H1 (cell line): ENCODE results near the gene MACROD2. TPM values are rescaled to one million over a fixed set of nuclear protein-coding genes. Genes with fewer than 3 reads are reported as not detected.

Source experiments
- CTCF ChIA-PET: fragments of 300-600 bp; sonication (Branson Sonifier 250); formaldehyde crosslinking; loops from one replicate; lab custom pipeline; 2021; ENCODE audit not compliant: partially characterized antibody; lab: Charles Lee
- POLR2A ChIA-PET: fragments of 300-600 bp; sonication (Branson Sonifier 250); formaldehyde crosslinking; loops from one replicate; lab custom pipeline; 2021; ENCODE audit warnings: inconsistent platforms; ENCODE audit not compliant: partially characterized antibody; lab: Charles Lee
- DNase-seq, 2 experiments: peaks; one replicate each; pipeline versions ENCODE4 v3.0.0 to v3.0.0-alpha.2; 2010 to 2022; ENCODE audit warnings: low spot score in 2 of 2, low read depth in 1 of 2, mixed read lengths in 1 of 2
- FAIRE-seq: peaks from 2 replicates; lab custom pipeline; 2011; peaks lifted over from hg19 to GRCh38; lab: Jason Lieb, UNC
- H2AFZ ChIP-seq: 2 replicates; pipeline ENCODE4 v1.8.1; 2012; ENCODE audit warnings: low read length, inconsistent platforms
- H2AK5ac ChIP-seq: 2 replicates; pipeline ENCODE4 v1.6.1; 2013; ENCODE audit warnings: low read depth, low read length
- H2BK120ac ChIP-seq: replicated peaks from 2 replicates; pipeline ENCODE3; 2013; ENCODE audit warnings: low read depth, low read length, inconsistent platforms
- H2BK12ac ChIP-seq: 2 replicates; pipeline ENCODE4 v1.6.1; 2013; ENCODE audit warnings: low read depth, low read length
- H2BK15ac ChIP-seq: 2 replicates; pipeline ENCODE4 v1.6.1; 2013; ENCODE audit warnings: low read length
- H2BK20ac ChIP-seq: 2 replicates; pipeline ENCODE4 v1.6.1; 2013; ENCODE audit warnings: low read length
- H2BK5ac ChIP-seq: 2 replicates; pipeline ENCODE4 v1.6.1; 2013; ENCODE audit warnings: low read depth, low read length
- H3K14ac ChIP-seq: 2 replicates; pipeline ENCODE4 v1.6.1; 2013; ENCODE audit warnings: inconsistent platforms; ENCODE audit not compliant: insufficient read length
- H3K18ac ChIP-seq: 2 replicates; pipeline ENCODE4 v1.6.1; 2013; ENCODE audit warnings: low read length; ENCODE audit errors: extremely low read depth
- H3K23ac ChIP-seq: 2 replicates; pipeline ENCODE4 v1.6.1; 2013; ENCODE audit warnings: inconsistent platforms; ENCODE audit not compliant: insufficient read length
- H3K23me2 ChIP-seq: 2 replicates; pipeline ENCODE4 v1.6.1; 2013; ENCODE audit warnings: low read depth, low read length
- H3K27ac ChIP-seq: 2 replicates; pipeline ENCODE4 v1.6.1; 2011; ENCODE audit warnings: low read depth, low read length, inconsistent platforms
- H3K27me3 ChIP-seq, 4 experiments: replicated peaks in 1 of 4; 1 replicate in 1 of 4; 2 replicates in 3 of 4; pipeline versions ENCODE4 v1.6.1 to v1.8.1; 2011 to 2013; ENCODE audit warnings: low read length in 3 of 4, mild to moderate bottlenecking in 3 of 4, inconsistent platforms in 2 of 4, mixed read lengths in 2 of 4, moderate library complexity in 1 of 4; ENCODE audit not compliant: control insufficient read depth in 3 of 4, insufficient read depth in 3 of 4; ENCODE audit errors: extremely low read depth in 1 of 4
- H3K36me3 ChIP-seq, 4 experiments: 2 replicates each; pipeline versions ENCODE4 v1.6.1 to v1.8.1; 2011 to 2013; ENCODE audit warnings: mild to moderate bottlenecking in 4 of 4, low read length in 3 of 4, moderate library complexity in 2 of 4, control low read depth in 1 of 4, inconsistent platforms in 1 of 4; ENCODE audit not compliant: insufficient read depth in 4 of 4, control insufficient read depth in 2 of 4
- H3K4ac ChIP-seq: replicated peaks from 2 replicates; pipeline ENCODE3; 2013; ENCODE audit warnings: low read length, low read depth, mixed read lengths, inconsistent platforms; ENCODE audit not compliant: insufficient read length
- H3K4me1 ChIP-seq, 4 experiments: replicated peaks in 1 of 4; 1 replicate in 1 of 4; 2 replicates in 3 of 4; pipeline versions ENCODE4 v1.6.1 to v1.8.1; 2011 to 2013; ENCODE audit warnings: low read length in 3 of 4, inconsistent platforms in 2 of 4, mixed read lengths in 1 of 4; ENCODE audit not compliant: insufficient read depth in 4 of 4, control insufficient read depth in 3 of 4
- H3K4me2 ChIP-seq, 2 experiments: 2 replicates each; pipeline versions ENCODE4 v1.6.1 to v1.8.1; 2011 to 2013; ENCODE audit warnings: low read depth in 2 of 2, low read length in 2 of 2, control low read depth in 1 of 2, inconsistent platforms in 1 of 2, mild to moderate bottlenecking in 1 of 2; ENCODE audit not compliant: insufficient read depth in 1 of 2
- H3K4me3 ChIP-seq, 4 experiments: fragments of 200-600, 300-600 bp in 1 of 4; sonication (generic), shearing (Covaris generic), sonication (Bioruptor Twin) in 1 of 4; 2 replicates each; pipeline versions ENCODE4 v1.5.1 to v1.8.1; 2011 to 2016; ENCODE audit warnings: low read length in 4 of 4, low read depth in 3 of 4, control low read depth in 2 of 4, inconsistent platforms in 2 of 4, mild to moderate bottlenecking in 2 of 4, mixed read lengths in 1 of 4, moderate library complexity in 1 of 4; ENCODE audit not compliant: insufficient read depth in 2 of 4; ENCODE audit errors: extremely low read depth in 1 of 4
- H3K56ac ChIP-seq: replicated peaks from 2 replicates; pipeline ENCODE3; 2013; ENCODE audit warnings: low read depth, mild to moderate bottlenecking, mixed read lengths, low read length, inconsistent platforms; ENCODE audit not compliant: insufficient read length
- H3K79me1 ChIP-seq: 2 replicates; pipeline ENCODE4 v1.6.1; 2013; ENCODE audit warnings: low read depth, low read length, control low read depth
- H3K79me2 ChIP-seq, 2 experiments: 2 replicates each; pipeline versions ENCODE4 v1.6.1 to v1.8.1; 2012 to 2013; ENCODE audit warnings: low read length in 2 of 2, mild to moderate bottlenecking in 2 of 2, inconsistent platforms in 1 of 2; ENCODE audit not compliant: insufficient read depth in 2 of 2, control insufficient read depth in 1 of 2
- H3K9ac ChIP-seq, 4 experiments: replicated peaks in 1 of 4; 1 replicate in 1 of 4; 2 replicates in 3 of 4; pipeline versions ENCODE4 v1.6.1 to v1.8.1; 2011 to 2013; ENCODE audit warnings: low read depth in 3 of 4, low read length in 3 of 4, control low read depth in 2 of 4, mild to moderate bottlenecking in 2 of 4, moderate library complexity in 2 of 4, inconsistent platforms in 1 of 4; ENCODE audit errors: extremely low read depth in 1 of 4
- H3K9me3 ChIP-seq, 2 experiments: 2 replicates each; pipeline versions ENCODE4 v1.6.1 to v1.8.1; 2012 to 2013; ENCODE audit warnings: mild to moderate bottlenecking in 2 of 2, moderate library complexity in 2 of 2, control low read depth in 1 of 2, inconsistent platforms in 1 of 2, low read depth in 1 of 2, low read length in 1 of 2, mixed read lengths in 1 of 2; ENCODE audit not compliant: insufficient read depth in 2 of 2
- H4K20me1 ChIP-seq, 2 experiments: replicated peaks in 1 of 2; 2 replicates each; pipeline versions ENCODE3 to v1.8.1; 2011 to 2013; ENCODE audit warnings: inconsistent platforms in 2 of 2, low read length in 2 of 2, mild to moderate bottlenecking in 1 of 2; ENCODE audit not compliant: insufficient read depth in 2 of 2, control insufficient read depth in 1 of 2
- H4K5ac ChIP-seq: 2 replicates; pipeline ENCODE4 v1.6.1; 2013; ENCODE audit warnings: low read length, low read depth, mixed read lengths, inconsistent platforms; ENCODE audit not compliant: insufficient read length
- H4K8ac ChIP-seq: 2 replicates; pipeline ENCODE4 v1.8.0; 2013; ENCODE audit warnings: mild to moderate bottlenecking, moderate library complexity, low read length, inconsistent platforms; ENCODE audit not compliant: insufficient read depth; ENCODE audit errors: extremely low read depth
- H4K91ac ChIP-seq: replicated peaks from 2 replicates; pipeline ENCODE3; 2013; ENCODE audit warnings: low read length, mixed read lengths, inconsistent platforms; ENCODE audit not compliant: insufficient read length
- SIRT6 ChIP-seq: IDR thresholded peaks from one replicate; pipeline ENCODE4 v1.7.1; 2012; ENCODE audit warnings: low read length, inconsistent platforms
- TEAD4 ChIP-seq: IDR thresholded peaks from 2 replicates; pipeline ENCODE4 v1.6.1; 2012; ENCODE audit warnings: low read depth, low read length, inconsistent platforms, mixed read lengths
- whole genome bisulfite sequencing, 2 experiments: shearing (Covaris generic) in 1 of 2; methylation state at CpG; one replicate each; pipeline versions ENCODE4 v1.1.6 to v1.1.7; 2013 to 2015; ENCODE audit warnings: low lambda C conversion rate in 2 of 2, mixed read lengths in 2 of 2, inconsistent platforms in 1 of 2, low coverage in 1 of 2, missing lambda C conversion rate in 1 of 2; ENCODE audit not compliant: insufficient replicate concordance in 2 of 2, insufficient coverage in 1 of 2, insufficient read length in 1 of 2; ENCODE audit errors: extremely low coverage in 1 of 2, missing lambda C conversion rate in 1 of 2; 5-methylcytosine and 5-hydroxymethylcytosine counted together
- polyA plus RNA-seq, 7 experiments: library from polyadenylated mRNA; depleted of rRNA in 3 of 7; stranded (reverse) in 5 of 7; unstranded in 2 of 7; fragments of >200 nt in 5 of 7; fragments of 200-250 nt in 2 of 7; gene quantifications; 1 replicate in 5 of 7; 2 replicates in 1 of 7; 4 replicates in 1 of 7; pipeline versions ENCODE4 v1.2.1 to v1.2.3, GENCODE V29; 2011 to 2013; ENCODE audit warnings: missing spikeins in 2 of 7, mixed read lengths in 2 of 7
- total RNA-seq: library from RNA; stranded (reverse); fragmentation: NEBNext Ultra II Directional; extraction: Animal tissue kit (Norgen Biotek cat#: 25700); gene quantifications from 2 replicates; pipeline ENCODE4 v1.2.1, GENCODE V29; 2021

The MACROD2 gene
- total and polyA plus RNA-seq, 2 of the 8 experiments (the other 6 are each of a cell fraction or from before 2014, with no cell fraction given), result 0.70 to 3.9 TPM

- Histone ChIP-seq H2AK5ac (no peak overlapping the region), H2BK120ac (no peak overlapping the region), H2BK12ac (0 out of 2 replicates have a peak overlapping the region, but pooled peaks have one; percentile 22), H4K91ac (no peak overlapping the region), H2BK15ac (no peak overlapping the region), H4K8ac (no peak overlapping the region), H3K23ac (no peak overlapping the region), H3K79me2 (no peaks in the 10 kb centered on the region), H3K79me1 (no peaks in the 10 kb centered on the region), H3K9me3 (no peaks in the 10 kb centered on the region), H2AFZ (no peak overlapping the region), H3K4me3 (no peak overlapping the region), H3K27me3 (no peaks in the 10 kb centered on the region), H3K56ac (no peak overlapping the region), H3K27ac (no peak overlapping the region), H3K18ac (no peak overlapping the region), H2BK5ac (no peak overlapping the region), H4K5ac (no peak overlapping the region), H4K20me1 (no peaks in the 10 kb centered on the region), H3K23me2 (no peaks in the 10 kb centered on the region), H3K14ac (no peak overlapping the region), H2BK20ac (no peak overlapping the region), H3K9ac (no peak overlapping the region), H3K36me3 (no peaks in the 10 kb centered on the region), H3K4me1 (peaks cover 0 to 12% (median 4%) of the 10 kb centered on the region in 4 experiments; a peak in 2 of 7 replicates), H3K4me2 (no peak overlapping the region; a peak in 1 of 4 replicates), H3K4ac (no peak overlapping the region)
- TF ChIP-seq SIRT6, result no peak
- peak; percentile 49; the same call in 1 of the 2 replicates for TF ChIP-seq TEAD4
- FAIRE-seq, result no peak
- no peak for DNase-seq
- ChIA-PET POLR2A (no interaction called here), CTCF (interaction anchor here (2.4 kb wide), 1 partner anchor 8 kb away, joined by 7 read pairs; no protein-coding TSS in a partner anchor)
- 83% methylated on average over 3 of the region's 3 CpGs; no CpG with 5 or more reads in 1 of the 2 experiments for WGBS, 2 experiments
Observed at GRCh38 chr20:15496501-15497039, 1501.3 kb downstream of the MACROD2 start.
